Right lobe of liver (tissue), 6 donors: ENCODE results near the gene LRRC37B. TPM values are rescaled to one million over a fixed set of nuclear protein-coding genes. Genes with fewer than 3 reads are reported as not detected.
"Not testable (repeated sequence)": the region's sequence is repeated elsewhere in the genome, so short reads cannot be mapped to it uniquely, and the experiment has no call there.

Experiments
- ATAC-seq, 4 donors: fragments of 200-7000 bp; cut with Tn5 transposase; one replicate each; pipeline ENCODE4 v1.9.1; 2020; ENCODE audit warnings: mild to moderate bottlenecking in 4 of 4, moderate library complexity in 4 of 4
- DNase-seq, 3 donors: peaks; one replicate each; pipeline ENCODE4 v3.0.0-alpha.2; 2020
- H3K27ac ChIP-seq, 3 donors: fragments of 200-600 bp; one replicate each; pipeline ENCODE4 v1.8.0; 2022
- H3K27me3 ChIP-seq, 2 donors: fragments of 200-600 bp; one replicate each; pipeline ENCODE4 v1.8.0; 2022
- H3K36me3 ChIP-seq, 4 donors: fragments of 200-600 bp; sonication (generic) in 1 of 4; one replicate each; pipeline versions ENCODE4 v1.5.1 to v1.8.0; 2017 to 2022; ENCODE audit warnings: control low read depth in 1 of 4
- H3K4me1 ChIP-seq, 4 donors: fragments of 200-600 bp; sonication (generic) in 1 of 4; one replicate each; pipeline versions ENCODE4 v1.5.1 to v1.8.0; 2017 to 2022; ENCODE audit warnings: control low read depth in 1 of 4
- H3K4me3 ChIP-seq, 3 donors: fragments of 200-600 bp; one replicate each; pipeline ENCODE4 v1.8.0; 2022
- H3K9me3 ChIP-seq, 4 donors: fragments of 200-600 bp; sonication (generic) in 1 of 4; one replicate each; pipeline versions ENCODE4 v1.5.1 to v1.8.0; 2017 to 2022; ENCODE audit warnings: control low read depth in 1 of 4
- CTCF ChIP-seq, 4 donors: fragments of 200-600 bp in 3 of 4; fragments of 450-650 bp in 1 of 4; IDR thresholded peaks; one replicate each; pipeline versions ENCODE4 v1.5.1 to v1.8.0; 2016 to 2022; ENCODE audit warnings: antibody characterized with exemption in 4 of 4, mild to moderate bottlenecking in 2 of 4
- POLR2A ChIP-seq: fragments of 450-650 bp; IDR thresholded peaks from one replicate; pipeline ENCODE4 v1.6.1; 2017; ENCODE audit warnings: antibody characterized with exemption, mild to moderate bottlenecking
- WGBS: methylation state at CpG from one replicate; pipeline ENCODE4 v1.1.6; 2018; ENCODE audit warnings: low coverage, low lambda C conversion rate; ENCODE audit not compliant: insufficient coverage; ENCODE audit errors: missing lambda C conversion rate; 5-methylcytosine and 5-hydroxymethylcytosine counted together
- intact Hi-C, 2 donors: fragments of 100-400 bp; cut with DNase I; formaldehyde crosslinking; loops; one replicate each; pipeline versions ENCODE4 v1.11.2 to v1.14.1; 2022
- total RNA-seq, 6 experiments: library from RNA; depleted of rRNA in 2 of 6; stranded (reverse); fragments of >200 nt in 2 of 6; fragmentation: NEBNext Ultra II Directional in 3 of 6; extraction: Animal tissue kit (Norgen Biotek cat#: 25700) in 3 of 6; gene quantifications; one replicate each; pipeline versions ENCODE4 v1.1.0 to v1.2.4, GENCODE V29; 2016 to 2023
- donor health status: DM: no; HTN: yes; CAD: no.
- donor health status: DM: no; HTN: no; CAD: no.
- donor health status: DM: no; HTN: no; CAD: no.
- donor health status: DM: no; HTN: yes; CAD: no.
- donor health status: DM: no; HTN: yes; CAD: no.

Gene LRRC37B
- total RNA-seq, 6 experiments from 2014 or later = 3.1 to 10.6 (median 4.1) TPM

- H3K27me3 ChIP-seq = no peaks in the 10 kb centered on the region
- TF ChIP-seq CTCF (IDR thresholded peaks at IDR 0.05) = no peak
- TF ChIP-seq POLR2A = no peak
- H3K4me3 ChIP-seq = no peak overlapping the region
- DNase-seq (no peak), ATAC-seq (no peak)
- WGBS = 100% methylated on average over 2 of the region's 7 CpGs
- no peaks in the 10 kb centered on the region for H3K9me3 ChIP-seq
- intact Hi-C loops = no loop called here
- peaks cover 0 to 3% (median 0%) of the 10 kb centered on the region in 4 donors for H3K36me3 ChIP-seq
- H3K27ac ChIP-seq = no peak overlapping the region
- H3K4me1 ChIP-seq = no peaks in the 10 kb centered on the region
Measured at GRCh38 chr17:32021615-32021955, 14.4 kb downstream of the LRRC37B start.

- H3K4me3 ChIP-seq, H3K36me3 ChIP-seq, H3K27me3 ChIP-seq, ATAC-seq, DNase-seq, H3K27ac ChIP-seq, H3K9me3 ChIP-seq, intact Hi-C loops, H3K4me1 ChIP-seq: not testable (repeated sequence)
- no CpG with 5 or more reads among the region's 5 CpGs for WGBS
Measured at GRCh38 chr17:32022554-32022953, 15.4 kb downstream of the LRRC37B start.

GRCh38 chr17:32027271-32027670 is 20.1 kb downstream of the LRRC37B start:
- not testable (repeated sequence) for H3K4me1 ChIP-seq, H3K36me3 ChIP-seq
- 94% methylated on average over 3 of the region's 4 CpGs for WGBS

GRCh38 chr17:32033223-32033622 is 26.0 kb downstream of the LRRC37B start:
- no peak for ATAC-seq
- intact Hi-C loops = no loop called here
- H3K4me3 ChIP-seq = no peak overlapping the region
- 86% methylated on average over 1 of the region's 2 CpGs for WGBS
- H3K27ac ChIP-seq = no peak overlapping the region
- peaks cover 0 to 13% (median 9%) of the 10 kb centered on the region in 4 donors for H3K36me3 ChIP-seq
- H3K9me3 ChIP-seq = no peaks in the 10 kb centered on the region
- H3K4me1 ChIP-seq = no peaks in the 10 kb centered on the region
- no peaks in the 10 kb centered on the region for H3K27me3 ChIP-seq
- TF ChIP-seq CTCF (IDR thresholded peaks at IDR 0.05) (no peak), POLR2A (no peak)
- DNase-seq = no peak

More at GRCh38 chr17:32027271-32027670, 20.1 kb downstream of the LRRC37B start:
- H3K27me3 ChIP-seq, ATAC-seq, intact Hi-C loops, DNase-seq, H3K9me3 ChIP-seq, H3K4me3 ChIP-seq, H3K27ac ChIP-seq: not testable (repeated sequence)

GRCh38 chr17:32033812-32034211 is 26.6 kb downstream of the LRRC37B start:
- DNase-seq, intact Hi-C loops, H3K9me3 ChIP-seq, H3K4me3 ChIP-seq, ATAC-seq, H3K27ac ChIP-seq, H3K4me1 ChIP-seq, H3K27me3 ChIP-seq: not testable (repeated sequence)
- 25% methylated on average over 1 of the region's 1 CpG for WGBS
- H3K36me3 ChIP-seq = peaks cover 0 to 13% (median 9%) of the 10 kb centered on the region in 4 donors

DNA sequence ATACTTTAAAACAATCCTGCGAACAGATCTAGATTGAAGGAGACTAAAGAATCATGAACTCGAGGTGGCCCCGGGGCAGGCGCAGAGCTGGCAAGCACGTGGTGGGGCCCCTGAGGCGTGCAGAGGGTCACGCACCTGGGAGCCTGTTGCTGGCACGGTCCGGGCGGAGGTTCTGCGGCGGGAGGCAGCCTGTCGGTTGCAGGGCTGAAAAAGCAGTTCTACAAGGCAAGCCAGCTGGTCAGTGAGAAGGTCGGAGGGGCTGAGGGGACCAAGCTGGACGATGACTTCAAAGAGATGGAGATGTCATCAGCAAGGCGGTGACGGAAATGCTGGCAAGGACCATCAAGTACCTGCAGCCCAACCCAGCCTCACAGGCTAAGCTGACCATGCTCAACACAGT is 33.1 kb downstream of the LRRC37B start:
- intact Hi-C loops, H3K27me3 ChIP-seq, H3K4me1 ChIP-seq, ATAC-seq, H3K4me3 ChIP-seq, H3K27ac ChIP-seq, H3K9me3 ChIP-seq, DNase-seq: not testable (repeated sequence)
- peaks cover 0 to 11% (median 5%) of the 10 kb centered on the region in 4 donors for H3K36me3 ChIP-seq
- 86% methylated on average over 8 of the region's 17 CpGs for WGBS

- DNase-seq, H3K4me1 ChIP-seq, H3K27ac ChIP-seq, H3K27me3 ChIP-seq, intact Hi-C loops, H3K36me3 ChIP-seq, H3K4me3 ChIP-seq, H3K9me3 ChIP-seq: not testable (repeated sequence)
- peak in 1 of 4 donors; percentile 45 for ATAC-seq
- WGBS = no CpG with 5 or more reads among the region's 19 CpGs
Measured at GRCh38 chr17:32041306-32041875, 34.2 kb downstream of the LRRC37B start.

DNA sequence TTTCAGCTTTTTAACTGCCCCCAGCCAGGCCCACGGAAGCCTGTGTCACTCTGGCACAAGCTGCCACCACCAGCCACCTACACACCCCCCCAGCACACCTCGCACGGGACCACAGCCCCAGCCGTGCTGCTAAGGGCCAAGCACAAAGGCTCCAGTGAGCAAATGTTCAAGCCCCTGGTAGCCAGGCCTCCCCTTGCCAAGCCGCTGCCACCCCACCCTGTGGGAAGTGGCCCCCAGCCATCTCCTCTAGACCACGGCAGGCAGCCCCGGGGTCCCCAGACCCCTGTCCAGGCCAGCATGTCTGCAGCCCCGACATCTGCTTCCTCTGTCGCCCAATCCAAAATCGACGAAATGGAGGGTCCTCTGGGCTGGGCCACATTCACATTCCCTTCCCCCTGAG is 35.1 kb downstream of the LRRC37B start:
- H3K4me3 ChIP-seq, H3K27me3 ChIP-seq, H3K9me3 ChIP-seq, intact Hi-C loops, H3K27ac ChIP-seq, H3K4me1 ChIP-seq, H3K36me3 ChIP-seq, DNase-seq: not testable (repeated sequence)
- 93% methylated on average over 5 of the region's 11 CpGs for WGBS
- ATAC-seq = peak in 1 of 4 donors; percentile 29

GRCh38 chr17:32045611-32046010 is 38.4 kb downstream of the LRRC37B start:
- intact Hi-C loops, H3K4me3 ChIP-seq, H3K36me3 ChIP-seq, H3K4me1 ChIP-seq, ATAC-seq, H3K9me3 ChIP-seq, H3K27ac ChIP-seq, DNase-seq, H3K27me3 ChIP-seq: not testable (repeated sequence)
- WGBS = 92% methylated on average over 3 of the region's 3 CpGs

- DNase-seq, H3K27ac ChIP-seq, H3K4me3 ChIP-seq, H3K9me3 ChIP-seq, intact Hi-C loops, H3K27me3 ChIP-seq, H3K36me3 ChIP-seq, H3K4me1 ChIP-seq, ATAC-seq: not testable (repeated sequence)
- 95% methylated on average over 6 of the region's 6 CpGs for WGBS
Measured at GRCh38 chr17:32047663-32048062, 40.5 kb downstream of the LRRC37B start.
